Measurements from ENCODE around the gene CD48. TPM values are rescaled to one million over a fixed set of nuclear protein-coding genes. Genes with fewer than 3 reads are reported as not detected.

The CD48 gene
- total and polyA plus RNA-seq, 2 donors (not counting 1 experiment from before 2014, with no cell fraction given), result 252 to 428 TPM

GRCh38 chr1:160664573-160665051 is 47.0 kb downstream of the CD48 start:
- peak overlapping the region; percentile 85 for H3K27ac Mint-ChIP-seq
- Histone ChIP-seq H3K4me1 (ENCODE audit: control insufficient read depth in 2 of 2, insufficient read depth in 2 of 2, low read length in 2 of 2) (peaks cover 44 to 46% of the 10 kb centered on the region in 2 donors), H3K27me3 (replicated peaks in 1 of 4; ENCODE audit: control extremely low read depth in 1 of 4, control insufficient read depth in 3 of 4, insufficient read depth in 4 of 4, low read length in 3 of 4) (no peaks in the 10 kb centered on the region), H3K79me2 (ENCODE audit: control insufficient read depth, insufficient read depth, low read length) (peaks cover 54% of the 10 kb centered on the region), H3K4me2 (replicated peaks; ENCODE audit: low read depth, low read length, poor library complexity, severe bottlenecking) (peak overlapping the region; percentile 52), H3K36me3 (replicated peaks in 1 of 2; ENCODE audit: control extremely low read depth in 1 of 2, control insufficient read depth in 1 of 2, extremely low read depth in 1 of 2, insufficient read depth in 2 of 2, low read length in 1 of 2) (no peaks in the 10 kb centered on the region), H4K20me1 (ENCODE audit: control insufficient read depth, insufficient read depth, low read length, poor library complexity, severe bottlenecking) (no peaks in the 10 kb centered on the region), H3K27ac (ENCODE audit: low read length in 2 of 2) (peak overlapping the region; percentile 48 to 57), H3K9ac (ENCODE audit: low read length) (peak overlapping the region; percentile 7), H2AFZ (ENCODE audit: insufficient read depth, low read depth, low read length, poor library complexity, severe bottlenecking) (no peak overlapping the region), H3K4me3 (ENCODE audit: control extremely low read depth in 1 of 5, extremely low read depth in 1 of 5, insufficient read depth in 1 of 5, low read depth in 2 of 5, low read length in 4 of 5) (peak overlapping the region in 1 of 5 experiments; percentile 44), H3K9me3 (ENCODE audit: control extremely low read depth in 1 of 3, control insufficient read depth in 2 of 3, insufficient read depth in 1 of 3, low read length in 2 of 3) (peaks cover 0 to 7% (median under 1%) of the 10 kb centered on the region in 3 donors)
- ATAC-seq (ENCODE audit: low read depth) (peak; percentile 80), DNase-seq (peak; percentile 76)
- CTCF ChIA-PET, result interaction anchor here (0.8 to 3.1 kb wide), 6 partner anchors 10 to 167 kb away, joined by 3 to 23 read pairs (median 4); partner anchors contain the start of gene SLAMF1
- no peak for TF ChIP-seq EZH2 (IDR thresholded peaks at IDR 0.05; ENCODE audit: borderline replicate concordance, insufficient read depth, low read depth, low read length, poor library complexity, severe bottlenecking)
- no peak for TF ChIP-seq CTCF (IDR thresholded peaks at IDR 0.05)
- peak overlapping the region; percentile 71 for H3K4me3 Mint-ChIP-seq
- intact Hi-C loops (cut with micrococcal nuclease), result loop anchor here (2.0 kb wide), 1 partner anchor 14 kb away; no protein-coding TSS in a partner anchor
- peaks cover under 1% of the 10 kb centered on the region for H3K9me3 Mint-ChIP-seq (ENCODE audit: insufficient read depth)
- no peaks in the 10 kb centered on the region for H3K27me3 Mint-ChIP-seq
- H3K4me1 Mint-ChIP-seq, result peaks cover 60% of the 10 kb centered on the region
- POLR2A ChIA-PET, result no interaction called here
- WGBS (ENCODE audit: insufficient coverage), result 0% methylated on average over 1 of the region's 3 CpGs

DNA sequence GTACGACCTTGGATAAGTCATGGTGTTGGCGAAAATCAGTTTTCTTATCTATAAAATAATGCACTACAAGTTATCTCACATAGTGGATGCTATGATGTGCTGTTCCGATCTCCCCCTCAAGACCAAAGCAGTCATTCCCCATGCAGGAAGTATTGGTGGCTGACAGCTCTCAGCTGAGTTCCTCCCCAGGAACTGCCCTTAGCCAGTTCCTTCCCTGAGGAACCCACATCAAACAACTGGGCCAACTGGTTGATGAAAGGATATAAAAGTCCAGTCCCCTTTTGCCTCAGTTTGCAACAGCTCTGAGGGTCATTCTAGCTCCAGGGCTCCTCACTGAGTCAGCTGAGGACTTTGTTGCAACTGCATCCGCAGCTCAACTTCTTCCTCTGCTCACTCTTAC is 48.7 kb downstream of the CD48 start:
- H3K4me3 ChIP-seq (ENCODE audit: control extremely low read depth in 1 of 5, extremely low read depth in 1 of 5, insufficient read depth in 1 of 5, low read depth in 2 of 5, low read length in 4 of 5), result peak overlapping the region in 1 of 5 experiments; percentile 3
- ChIA-PET POLR2A (interaction anchor here (0.6 kb wide), 1 partner anchor 41 kb away, joined by 3 read pairs; no protein-coding TSS in a partner anchor), CTCF (interaction anchor here (1.0 to 2.8 kb wide), 5 partner anchors 12 to 235 kb away, joined by 3 to 17 read pairs (median 4); no protein-coding TSS in a partner anchor)
- H3K4me1 ChIP-seq (ENCODE audit: control insufficient read depth in 2 of 2, insufficient read depth in 2 of 2, low read length in 2 of 2), result peaks cover 52 to 56% of the 10 kb centered on the region in 2 donors
- intact Hi-C loops (cut with micrococcal nuclease), result no loop called here
- Mint-ChIP-seq H3K27me3 (no peaks in the 10 kb centered on the region), H3K9me3 (ENCODE audit: insufficient read depth) (peaks cover 3% of the 10 kb centered on the region), H3K27ac (peak overlapping the region; percentile 38), H3K4me1 (peaks cover 72% of the 10 kb centered on the region), H3K4me3 (peak overlapping the region; percentile 44)
- H3K27ac ChIP-seq (ENCODE audit: low read length in 2 of 2), result no peak overlapping the region
- H3K9me3 ChIP-seq (ENCODE audit: control extremely low read depth in 1 of 3, control insufficient read depth in 2 of 3, insufficient read depth in 1 of 3, low read length in 2 of 3), result peaks cover 0 to 2% (median 0%) of the 10 kb centered on the region in 3 donors
- H3K9ac ChIP-seq (ENCODE audit: low read length), result no peak overlapping the region
- DNase-seq (no peak), ATAC-seq (ENCODE audit: low read depth) (no peak)
- H3K36me3 ChIP-seq (replicated peaks in 1 of 2; ENCODE audit: control extremely low read depth in 1 of 2, control insufficient read depth in 1 of 2, extremely low read depth in 1 of 2, insufficient read depth in 2 of 2, low read length in 1 of 2), result no peaks in the 10 kb centered on the region
- WGBS (ENCODE audit: insufficient coverage), result 75% methylated on average over 1 of the region's 4 CpGs
- peaks cover 67% of the 10 kb centered on the region for H3K79me2 ChIP-seq (ENCODE audit: control insufficient read depth, insufficient read depth, low read length)
- TF ChIP-seq EZH2 (IDR thresholded peaks at IDR 0.05; ENCODE audit: borderline replicate concordance, insufficient read depth, low read depth, low read length, poor library complexity, severe bottlenecking) (no peak), CTCF (IDR thresholded peaks at IDR 0.05) (no peak)
- H3K27me3 ChIP-seq (replicated peaks in 1 of 4; ENCODE audit: control extremely low read depth in 1 of 4, control insufficient read depth in 3 of 4, insufficient read depth in 4 of 4, low read length in 3 of 4), result no peaks in the 10 kb centered on the region
- H2AFZ ChIP-seq (ENCODE audit: insufficient read depth, low read depth, low read length, poor library complexity, severe bottlenecking), result no peak overlapping the region
- H4K20me1 ChIP-seq (ENCODE audit: control insufficient read depth, insufficient read depth, low read length, poor library complexity, severe bottlenecking), result no peaks in the 10 kb centered on the region
- peak overlapping the region; percentile 42 for H3K4me2 ChIP-seq (replicated peaks; ENCODE audit: low read depth, low read length, poor library complexity, severe bottlenecking)
